H1 (cell line): ENCODE data around the gene HDGFL3. TPM values are rescaled to one million over a fixed set of nuclear protein-coding genes. Genes with fewer than 3 reads are reported as not detected.

Source experiments
- CTCF ChIA-PET: fragments of 300-600 bp; sonication (Branson Sonifier 250); formaldehyde crosslinking; loops from one replicate; lab custom pipeline; 2021; ENCODE audit not compliant: partially characterized antibody; lab: Charles Lee
- POLR2A ChIA-PET: fragments of 300-600 bp; sonication (Branson Sonifier 250); formaldehyde crosslinking; loops from one replicate; lab custom pipeline; 2021; ENCODE audit warnings: inconsistent platforms; ENCODE audit not compliant: partially characterized antibody; lab: Charles Lee
- DNase-seq, 2 experiments: peaks; one replicate each; pipeline versions ENCODE4 v3.0.0 to v3.0.0-alpha.2; 2010 to 2022; ENCODE audit warnings: low spot score in 2 of 2, low read depth in 1 of 2, mixed read lengths in 1 of 2
- FAIRE-seq: peaks from 2 replicates; lab custom pipeline; 2011; peaks lifted over from hg19 to GRCh38; lab: Jason Lieb, UNC
- H2AFZ ChIP-seq: 2 replicates; pipeline ENCODE4 v1.8.1; 2012; ENCODE audit warnings: low read length, inconsistent platforms
- H2AK5ac ChIP-seq: 2 replicates; pipeline ENCODE4 v1.6.1; 2013; ENCODE audit warnings: low read depth, low read length
- H2BK120ac ChIP-seq: replicated peaks from 2 replicates; pipeline ENCODE3; 2013; ENCODE audit warnings: low read depth, low read length, inconsistent platforms
- H2BK12ac ChIP-seq: 2 replicates; pipeline ENCODE4 v1.6.1; 2013; ENCODE audit warnings: low read depth, low read length
- H2BK15ac ChIP-seq: 2 replicates; pipeline ENCODE4 v1.6.1; 2013; ENCODE audit warnings: low read length
- H2BK20ac ChIP-seq: 2 replicates; pipeline ENCODE4 v1.6.1; 2013; ENCODE audit warnings: low read length
- H2BK5ac ChIP-seq: 2 replicates; pipeline ENCODE4 v1.6.1; 2013; ENCODE audit warnings: low read depth, low read length
- H3K14ac ChIP-seq: 2 replicates; pipeline ENCODE4 v1.6.1; 2013; ENCODE audit warnings: inconsistent platforms; ENCODE audit not compliant: insufficient read length
- H3K18ac ChIP-seq: 2 replicates; pipeline ENCODE4 v1.6.1; 2013; ENCODE audit warnings: low read length; ENCODE audit errors: extremely low read depth
- H3K23ac ChIP-seq: 2 replicates; pipeline ENCODE4 v1.6.1; 2013; ENCODE audit warnings: inconsistent platforms; ENCODE audit not compliant: insufficient read length
- H3K23me2 ChIP-seq: 2 replicates; pipeline ENCODE4 v1.6.1; 2013; ENCODE audit warnings: low read depth, low read length
- H3K27ac ChIP-seq: 2 replicates; pipeline ENCODE4 v1.6.1; 2011; ENCODE audit warnings: low read depth, low read length, inconsistent platforms
- H3K27me3 ChIP-seq, 4 experiments: replicated peaks in 1 of 4; 1 replicate in 1 of 4; 2 replicates in 3 of 4; pipeline versions ENCODE4 v1.6.1 to v1.8.1; 2011 to 2013; ENCODE audit warnings: low read length in 3 of 4, mild to moderate bottlenecking in 3 of 4, inconsistent platforms in 2 of 4, mixed read lengths in 2 of 4, moderate library complexity in 1 of 4; ENCODE audit not compliant: control insufficient read depth in 3 of 4, insufficient read depth in 3 of 4; ENCODE audit errors: extremely low read depth in 1 of 4
- H3K36me3 ChIP-seq, 4 experiments: 2 replicates each; pipeline versions ENCODE4 v1.6.1 to v1.8.1; 2011 to 2013; ENCODE audit warnings: mild to moderate bottlenecking in 4 of 4, low read length in 3 of 4, moderate library complexity in 2 of 4, control low read depth in 1 of 4, inconsistent platforms in 1 of 4; ENCODE audit not compliant: insufficient read depth in 4 of 4, control insufficient read depth in 2 of 4
- H3K4ac ChIP-seq: replicated peaks from 2 replicates; pipeline ENCODE3; 2013; ENCODE audit warnings: low read length, low read depth, mixed read lengths, inconsistent platforms; ENCODE audit not compliant: insufficient read length
- H3K4me1 ChIP-seq, 4 experiments: replicated peaks in 1 of 4; 1 replicate in 1 of 4; 2 replicates in 3 of 4; pipeline versions ENCODE4 v1.6.1 to v1.8.1; 2011 to 2013; ENCODE audit warnings: low read length in 3 of 4, inconsistent platforms in 2 of 4, mixed read lengths in 1 of 4; ENCODE audit not compliant: insufficient read depth in 4 of 4, control insufficient read depth in 3 of 4
- H3K4me2 ChIP-seq, 2 experiments: 2 replicates each; pipeline versions ENCODE4 v1.6.1 to v1.8.1; 2011 to 2013; ENCODE audit warnings: low read depth in 2 of 2, low read length in 2 of 2, control low read depth in 1 of 2, inconsistent platforms in 1 of 2, mild to moderate bottlenecking in 1 of 2; ENCODE audit not compliant: insufficient read depth in 1 of 2
- H3K4me3 ChIP-seq, 4 experiments: fragments of 200-600, 300-600 bp in 1 of 4; sonication (generic), shearing (Covaris generic), sonication (Bioruptor Twin) in 1 of 4; 2 replicates each; pipeline versions ENCODE4 v1.5.1 to v1.8.1; 2011 to 2016; ENCODE audit warnings: low read length in 4 of 4, low read depth in 3 of 4, control low read depth in 2 of 4, inconsistent platforms in 2 of 4, mild to moderate bottlenecking in 2 of 4, mixed read lengths in 1 of 4, moderate library complexity in 1 of 4; ENCODE audit not compliant: insufficient read depth in 2 of 4; ENCODE audit errors: extremely low read depth in 1 of 4
- H3K56ac ChIP-seq: replicated peaks from 2 replicates; pipeline ENCODE3; 2013; ENCODE audit warnings: low read depth, mild to moderate bottlenecking, mixed read lengths, low read length, inconsistent platforms; ENCODE audit not compliant: insufficient read length
- H3K79me1 ChIP-seq: 2 replicates; pipeline ENCODE4 v1.6.1; 2013; ENCODE audit warnings: low read depth, low read length, control low read depth
- H3K79me2 ChIP-seq, 2 experiments: 2 replicates each; pipeline versions ENCODE4 v1.6.1 to v1.8.1; 2012 to 2013; ENCODE audit warnings: low read length in 2 of 2, mild to moderate bottlenecking in 2 of 2, inconsistent platforms in 1 of 2; ENCODE audit not compliant: insufficient read depth in 2 of 2, control insufficient read depth in 1 of 2
- H3K9ac ChIP-seq, 4 experiments: replicated peaks in 1 of 4; 1 replicate in 1 of 4; 2 replicates in 3 of 4; pipeline versions ENCODE4 v1.6.1 to v1.8.1; 2011 to 2013; ENCODE audit warnings: low read depth in 3 of 4, low read length in 3 of 4, control low read depth in 2 of 4, mild to moderate bottlenecking in 2 of 4, moderate library complexity in 2 of 4, inconsistent platforms in 1 of 4; ENCODE audit errors: extremely low read depth in 1 of 4
- H3K9me3 ChIP-seq, 2 experiments: 2 replicates each; pipeline versions ENCODE4 v1.6.1 to v1.8.1; 2012 to 2013; ENCODE audit warnings: mild to moderate bottlenecking in 2 of 2, moderate library complexity in 2 of 2, control low read depth in 1 of 2, inconsistent platforms in 1 of 2, low read depth in 1 of 2, low read length in 1 of 2, mixed read lengths in 1 of 2; ENCODE audit not compliant: insufficient read depth in 2 of 2
- H4K20me1 ChIP-seq, 2 experiments: replicated peaks in 1 of 2; 2 replicates each; pipeline versions ENCODE3 to v1.8.1; 2011 to 2013; ENCODE audit warnings: inconsistent platforms in 2 of 2, low read length in 2 of 2, mild to moderate bottlenecking in 1 of 2; ENCODE audit not compliant: insufficient read depth in 2 of 2, control insufficient read depth in 1 of 2
- H4K5ac ChIP-seq: 2 replicates; pipeline ENCODE4 v1.6.1; 2013; ENCODE audit warnings: low read length, low read depth, mixed read lengths, inconsistent platforms; ENCODE audit not compliant: insufficient read length
- H4K8ac ChIP-seq: 2 replicates; pipeline ENCODE4 v1.8.0; 2013; ENCODE audit warnings: mild to moderate bottlenecking, moderate library complexity, low read length, inconsistent platforms; ENCODE audit not compliant: insufficient read depth; ENCODE audit errors: extremely low read depth
- H4K91ac ChIP-seq: replicated peaks from 2 replicates; pipeline ENCODE3; 2013; ENCODE audit warnings: low read length, mixed read lengths, inconsistent platforms; ENCODE audit not compliant: insufficient read length
- SP2 ChIP-seq: IDR thresholded peaks from 2 replicates; pipeline ENCODE4 v1.6.1; 2012; ENCODE audit warnings: mild to moderate bottlenecking, low read length, inconsistent platforms
- WGBS, 2 experiments: shearing (Covaris generic) in 1 of 2; methylation state at CpG; one replicate each; pipeline versions ENCODE4 v1.1.6 to v1.1.7; 2013 to 2015; ENCODE audit warnings: low lambda C conversion rate in 2 of 2, mixed read lengths in 2 of 2, inconsistent platforms in 1 of 2, low coverage in 1 of 2, missing lambda C conversion rate in 1 of 2; ENCODE audit not compliant: insufficient replicate concordance in 2 of 2, insufficient coverage in 1 of 2, insufficient read length in 1 of 2; ENCODE audit errors: extremely low coverage in 1 of 2, missing lambda C conversion rate in 1 of 2; 5-methylcytosine and 5-hydroxymethylcytosine counted together
- polyA plus RNA-seq, 7 experiments: library from polyadenylated mRNA; depleted of rRNA in 3 of 7; stranded (reverse) in 5 of 7; unstranded in 2 of 7; fragments of >200 nt in 5 of 7; fragments of 200-250 nt in 2 of 7; gene quantifications; 1 replicate in 5 of 7; 2 replicates in 1 of 7; 4 replicates in 1 of 7; pipeline versions ENCODE4 v1.2.1 to v1.2.3, GENCODE V29; 2011 to 2013; ENCODE audit warnings: missing spikeins in 2 of 7, mixed read lengths in 2 of 7
- total RNA-seq: library from RNA; stranded (reverse); fragmentation: NEBNext Ultra II Directional; extraction: Animal tissue kit (Norgen Biotek cat#: 25700); gene quantifications from 2 replicates; pipeline ENCODE4 v1.2.1, GENCODE V29; 2021

HDGFL3 gene
- total and polyA plus RNA-seq, 2 of the 8 experiments (the other 6 are each of a cell fraction or from before 2014, with no cell fraction given) = 14.1 to 149 TPM

DNA sequence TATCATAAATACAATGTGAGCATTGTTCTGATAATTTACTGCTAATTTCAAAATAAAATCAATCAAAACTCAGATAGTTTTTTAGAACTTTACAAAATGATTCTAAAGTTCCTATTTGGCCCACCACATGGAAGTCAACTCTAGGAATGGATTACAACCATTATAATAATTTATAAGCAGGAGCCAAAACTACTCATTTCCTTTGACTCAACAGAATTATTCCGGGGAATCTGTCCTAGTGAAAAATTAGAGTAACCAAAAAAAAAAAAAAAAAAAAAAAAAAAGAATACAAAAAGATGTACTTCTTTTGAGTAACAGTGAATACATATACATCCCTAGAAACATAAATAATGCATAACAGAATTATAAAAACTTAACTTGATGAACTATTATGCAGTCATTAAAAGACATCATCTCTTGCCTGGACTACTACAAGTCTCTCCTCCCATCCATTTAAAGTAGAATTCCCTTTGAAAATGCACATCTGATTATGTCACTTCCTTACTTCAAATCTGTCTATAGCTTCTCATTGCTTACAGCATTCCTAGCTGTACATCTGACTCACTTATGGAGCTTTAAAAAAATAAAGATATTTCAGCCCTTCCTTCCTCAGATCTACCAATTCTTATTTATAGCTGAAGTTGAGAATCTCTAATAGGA is 43.4 kb downstream of the HDGFL3 start:
- H3K23ac ChIP-seq = no peak overlapping the region
- no peak overlapping the region for H4K8ac ChIP-seq
- no peaks in the 10 kb centered on the region for H3K9me3 ChIP-seq
- no peak overlapping the region for H3K27ac ChIP-seq
- no peak overlapping the region for H2BK15ac ChIP-seq
- H3K4me1 ChIP-seq = no peaks in the 10 kb centered on the region; a peak in 2 of 7 replicates
- H3K27me3 ChIP-seq = no peaks in the 10 kb centered on the region
- H3K14ac ChIP-seq = no peak overlapping the region
- H3K18ac ChIP-seq = no peak overlapping the region
- peaks cover 0 to 10% (median 7%) of the 10 kb centered on the region in 4 experiments; a peak in 5 of 8 replicates for H3K36me3 ChIP-seq
- H3K79me2 ChIP-seq = peaks cover 4 to 66% of the 10 kb centered on the region in 2 experiments; a peak in 3 of 4 replicates
- H2AK5ac ChIP-seq = no peak overlapping the region
- TF ChIP-seq SP2 = no peak
- H4K20me1 ChIP-seq = peaks cover 6 to 14% of the 10 kb centered on the region in 2 experiments
- no peak overlapping the region for H3K56ac ChIP-seq
- H3K79me1 ChIP-seq = no peaks in the 10 kb centered on the region; the same call in 1 of the 2 replicates
- 100% methylated on average over 1 of the region's 1 CpG; no CpG with 5 or more reads in 1 of the 2 experiments for WGBS, 2 experiments
- no peak for DNase-seq
- no peak overlapping the region for H2AFZ ChIP-seq
- H2BK120ac ChIP-seq = no peak overlapping the region
- no peak overlapping the region for H4K91ac ChIP-seq
- no peak overlapping the region for H4K5ac ChIP-seq
- POLR2A ChIA-PET = interaction anchor here (1.0 to 1.6 kb wide), 2 partner anchors 9 to 39 kb away, joined by 3 read pairs; no protein-coding TSS in a partner anchor
- no peaks in the 10 kb centered on the region for H3K23me2 ChIP-seq
- H2BK20ac ChIP-seq = no peak overlapping the region
- no peak overlapping the region for H2BK12ac ChIP-seq
- no peak overlapping the region for H3K9ac ChIP-seq
- no peak overlapping the region for H3K4me2 ChIP-seq
- no peak overlapping the region for H2BK5ac ChIP-seq
- FAIRE-seq = no peak
- no peak overlapping the region for H3K4ac ChIP-seq
- CTCF ChIA-PET = interaction anchor here (0.8 to 1.0 kb wide), 2 partner anchors 11 to 14 kb away, joined by 3 read pairs; no protein-coding TSS in a partner anchor
- H3K4me3 ChIP-seq = no peak overlapping the region
